ENCODE measurements around the gene UTP11.

The UTP11 gene

DNA sequence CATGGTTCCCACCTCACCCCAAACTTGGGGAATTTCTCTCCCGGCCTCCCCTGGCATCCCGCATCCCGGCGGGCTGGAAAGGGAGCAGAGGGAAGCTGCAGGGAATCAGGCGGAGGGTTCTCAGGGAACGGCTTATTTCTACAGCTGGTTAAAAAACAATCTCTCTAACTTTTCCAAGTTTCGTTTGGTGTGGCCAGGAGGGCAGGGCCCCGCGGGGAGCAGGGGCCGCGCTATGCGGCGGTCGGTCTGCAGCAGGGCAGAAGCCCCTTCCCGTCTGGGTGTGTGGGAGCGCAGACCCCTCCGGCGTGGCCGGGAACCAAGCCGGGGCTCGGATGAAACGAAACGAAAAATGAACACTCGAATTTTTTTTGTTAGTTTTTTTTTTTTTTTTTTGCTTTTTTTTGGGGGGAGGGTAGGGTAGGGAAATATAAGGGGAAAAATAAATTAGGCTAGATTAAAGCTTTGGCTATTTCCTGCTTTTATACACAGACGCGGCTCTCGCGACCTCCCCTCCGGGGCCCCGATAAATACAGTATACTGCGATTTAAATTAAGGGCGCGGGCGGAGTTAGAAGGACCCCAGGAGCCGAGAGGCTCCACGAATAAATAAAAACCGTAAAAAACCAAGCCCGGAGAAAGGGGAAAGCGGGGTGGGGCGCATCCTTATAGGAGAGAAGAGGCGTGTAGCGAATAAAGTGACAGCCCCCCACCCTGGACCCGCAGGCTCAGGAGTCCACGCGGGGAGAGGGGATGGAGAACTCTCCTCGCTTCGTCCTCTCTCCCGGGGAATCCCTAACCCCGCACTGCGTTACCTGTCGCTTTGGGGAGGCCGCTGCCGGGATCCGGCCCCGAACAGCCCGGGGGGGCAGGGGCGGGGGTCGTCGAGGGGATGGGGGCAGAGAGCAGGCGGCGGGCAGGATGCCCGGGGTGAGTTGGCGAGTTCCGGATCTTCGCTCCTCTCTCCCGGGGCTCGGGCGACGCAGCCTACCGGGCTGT, 32.0 kb downstream of the UTP11 start:
- 1% methylated on average over 70 of the region's 70 CpGs for WGBS
- H3K9ac ChIP-seq (ENCODE audit: low read depth, low read length) = peak overlapping the region; percentile 58; the same call in 1 of the 2 replicates
- H3K4me1 ChIP-seq (ENCODE audit: insufficient read depth, low read length) = peaks cover 23% of the 10 kb centered on the region
- no peak overlapping the region for H3K27ac ChIP-seq (ENCODE audit: low read depth, low read length)
- H3K4me3 ChIP-seq (ENCODE audit: low read length) = peak overlapping the region; percentile 66
- peaks cover 63% of the 10 kb centered on the region for H3K27me3 ChIP-seq (ENCODE audit: insufficient read depth, low read length)
- H3K36me3 ChIP-seq (ENCODE audit: insufficient read depth, low read length) = peaks cover 9% of the 10 kb centered on the region
- H3K9me3 ChIP-seq (ENCODE audit: insufficient read depth, low read depth, low read length) = no peaks in the 10 kb centered on the region

DNA sequence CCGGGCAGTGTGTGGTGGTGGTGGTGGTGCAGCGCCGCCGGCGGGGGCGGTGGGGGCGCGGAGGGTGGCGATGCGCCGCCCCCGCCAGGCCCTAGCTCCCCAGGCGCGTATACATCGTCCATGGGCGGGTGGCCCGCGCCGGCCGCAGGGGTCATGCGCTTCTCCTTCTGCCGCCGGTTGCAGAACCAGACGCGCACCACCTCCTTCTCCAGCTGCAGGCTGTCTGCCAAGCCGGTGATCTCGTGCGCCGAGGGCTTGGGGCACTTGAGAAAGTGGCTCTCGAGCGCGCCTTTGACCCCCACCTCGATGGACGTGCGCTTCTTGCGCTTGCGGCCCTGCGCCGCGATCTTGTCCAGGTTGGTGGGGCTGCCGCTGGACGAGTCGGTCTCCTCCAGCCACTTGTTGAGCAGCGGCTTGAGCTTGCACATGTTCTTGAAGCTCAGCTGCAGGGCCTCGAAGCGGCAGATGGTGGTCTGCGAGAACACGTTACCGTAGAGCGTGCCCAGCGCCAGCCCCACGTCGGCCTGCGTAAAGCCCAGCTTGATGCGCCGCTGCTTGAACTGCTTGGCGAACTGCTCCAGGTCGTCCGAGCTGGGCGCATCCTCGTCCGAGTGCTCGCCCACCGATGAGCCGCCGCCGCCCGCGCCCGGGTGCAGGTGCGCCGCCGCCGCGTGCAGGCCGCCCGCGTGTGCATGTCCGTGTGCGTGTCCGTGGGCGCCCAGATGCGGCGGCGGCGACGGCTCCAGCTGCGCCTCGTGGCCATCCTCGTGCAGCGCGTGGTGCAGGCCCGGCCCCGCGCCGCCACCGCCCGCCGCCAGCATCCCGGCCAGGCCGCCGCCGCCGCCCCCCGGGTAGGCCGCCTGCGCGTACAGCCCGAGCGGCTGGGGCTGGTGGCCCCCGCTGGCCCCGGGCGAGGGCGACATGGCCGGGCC, 33.1 kb downstream of the UTP11 start:
- Histone ChIP-seq H3K9me3 (ENCODE audit: insufficient read depth, low read depth, low read length) (no peaks in the 10 kb centered on the region), H3K9ac (ENCODE audit: low read depth, low read length) (peak overlapping the region; percentile 24; the same call in 1 of the 2 replicates), H3K4me1 (ENCODE audit: insufficient read depth, low read length) (peaks cover 23% of the 10 kb centered on the region), H3K36me3 (ENCODE audit: insufficient read depth, low read length) (peaks cover 9% of the 10 kb centered on the region), H3K27me3 (ENCODE audit: insufficient read depth, low read length) (peaks cover 63% of the 10 kb centered on the region), H3K4me3 (ENCODE audit: low read length) (peak overlapping the region; percentile 66), H3K27ac (ENCODE audit: low read depth, low read length) (no peak overlapping the region)
- WGBS = 1% methylated on average over 115 of the region's 115 CpGs

DNA sequence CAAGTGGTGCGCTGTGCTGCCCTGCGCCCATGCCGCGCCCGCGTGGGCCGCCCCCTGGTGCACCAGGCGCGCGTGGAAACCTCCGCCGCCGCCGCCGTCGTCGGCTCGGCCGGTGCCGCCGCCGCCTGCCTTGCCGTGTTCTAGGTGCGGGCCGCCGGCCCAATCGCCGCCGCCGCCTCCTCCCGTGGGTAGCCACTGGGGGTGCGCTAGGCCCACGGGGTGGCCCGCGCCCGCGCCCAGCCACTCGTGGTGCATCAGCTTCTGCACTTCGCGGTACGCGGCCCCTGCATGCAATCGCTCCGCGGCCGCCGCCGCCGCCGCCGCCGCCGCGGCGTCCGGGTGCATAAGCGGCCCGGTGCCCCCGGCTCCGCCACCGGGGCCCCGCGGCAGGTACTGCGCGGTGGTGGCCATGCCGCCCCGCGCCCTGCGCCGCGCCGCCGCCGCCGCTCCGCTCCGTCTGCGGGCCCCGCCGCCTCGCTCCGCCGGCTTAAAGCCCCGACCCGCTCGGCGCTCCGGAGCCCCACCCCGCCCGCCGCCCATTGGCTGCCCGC, 33.9 kb downstream of the UTP11 start, which contains the start of gene POU3F1:
Gene POU3F1, minus strand, starts transcription at position 461 of the 551 bp plus-strand sequence. Its CDS starts 50 bp downstream, at position 411.
- H3K4me3 ChIP-seq (ENCODE audit: low read length) = peak within 1 kb of the TSS; percentile 66
- no peaks in the 10 kb centered on the region for H3K9me3 ChIP-seq (ENCODE audit: insufficient read depth, low read depth, low read length)
- peak within 1 kb of the TSS; percentile 24; the same call in 1 of the 2 replicates for H3K9ac ChIP-seq (ENCODE audit: low read depth, low read length)
- H3K27me3 ChIP-seq (ENCODE audit: insufficient read depth, low read length) = peaks cover 63% of the 10 kb centered on the region
- WGBS = under 1% methylated on average over 92 of the region's 92 CpGs
- peaks cover 20% of the 10 kb centered on the region for H3K4me1 ChIP-seq (ENCODE audit: insufficient read depth, low read length)
- H3K36me3 ChIP-seq (ENCODE audit: insufficient read depth, low read length) = peaks cover 9% of the 10 kb centered on the region
- no peak within 1 kb of the TSS for H3K27ac ChIP-seq (ENCODE audit: low read depth, low read length)

DNA sequence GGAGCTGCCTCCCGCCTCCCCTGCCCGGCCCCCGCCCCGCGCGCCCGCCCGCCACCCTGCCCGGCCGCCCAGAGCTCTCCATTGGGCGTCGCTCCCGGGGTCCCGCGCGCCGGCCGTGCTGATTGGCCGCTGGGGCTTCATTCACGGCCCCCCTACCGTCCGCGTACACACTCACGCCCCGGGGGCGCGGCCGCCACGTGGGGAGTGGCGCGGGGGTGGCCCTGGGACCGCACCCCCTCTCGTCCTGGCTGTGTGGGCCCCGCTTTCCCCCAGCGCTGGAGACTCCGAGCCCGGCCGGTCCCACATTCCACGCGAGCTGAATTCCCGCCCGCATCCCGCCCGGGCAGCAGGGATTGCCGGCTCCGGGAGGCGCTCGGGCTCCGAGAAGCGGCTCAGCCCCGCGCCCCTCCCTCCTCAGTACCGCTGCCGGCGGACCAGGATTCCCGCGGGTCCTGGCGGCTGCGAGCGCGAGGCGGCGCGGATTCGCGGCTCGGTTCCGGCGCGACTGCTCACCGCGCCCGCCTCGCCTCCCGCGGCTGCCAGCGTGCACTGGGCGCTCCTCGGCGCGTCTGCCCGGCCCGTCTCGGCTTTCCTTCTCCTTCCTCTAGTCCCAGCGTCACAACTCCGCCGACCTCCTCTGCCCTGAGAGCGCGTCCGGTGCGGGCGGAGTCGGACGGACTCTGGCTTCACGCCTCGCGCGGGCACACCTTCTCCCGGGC, 34.5 kb downstream of the UTP11 start:
- H3K4me3 ChIP-seq (ENCODE audit: low read length) = peak overlapping the region; percentile 46
- WGBS = under 1% methylated on average over 99 of the region's 99 CpGs
- H3K9me3 ChIP-seq (ENCODE audit: insufficient read depth, low read depth, low read length) = no peaks in the 10 kb centered on the region
- peaks cover 63% of the 10 kb centered on the region for H3K27me3 ChIP-seq (ENCODE audit: insufficient read depth, low read length)
- H3K4me1 ChIP-seq (ENCODE audit: insufficient read depth, low read length) = peaks cover 15% of the 10 kb centered on the region
- no peak overlapping the region for H3K27ac ChIP-seq (ENCODE audit: low read depth, low read length)
- H3K36me3 ChIP-seq (ENCODE audit: insufficient read depth, low read length) = peaks cover 9% of the 10 kb centered on the region
- H3K9ac ChIP-seq (ENCODE audit: low read depth, low read length) = no peak overlapping the region

DNA sequence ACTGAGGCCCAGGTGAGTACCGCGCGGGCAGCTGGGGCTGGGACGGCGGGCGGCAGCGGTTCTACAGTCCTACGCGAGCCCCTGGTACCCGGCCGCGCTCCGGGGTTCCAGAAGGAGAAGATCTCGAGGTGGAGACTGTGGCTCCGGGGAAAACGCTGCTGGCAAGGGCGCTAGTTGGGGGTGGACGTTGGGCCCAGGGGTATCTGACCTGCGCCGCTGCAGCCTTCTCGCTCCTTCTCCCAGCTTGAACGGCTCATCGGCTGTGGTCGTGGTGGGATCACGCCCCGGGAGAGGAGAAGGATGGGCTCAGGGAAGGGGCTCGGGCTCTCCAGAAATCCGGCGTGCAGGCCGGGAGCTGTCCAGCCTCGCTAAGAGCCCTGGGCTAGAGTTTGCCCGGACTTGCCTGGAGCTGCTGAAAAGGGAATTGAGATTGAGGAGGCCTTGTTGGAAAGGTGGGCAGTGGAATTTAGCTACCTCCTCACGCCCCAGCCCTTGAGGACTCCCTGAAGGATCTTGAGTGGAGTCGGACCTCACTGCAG, 35.1 kb downstream of the UTP11 start:
- Histone ChIP-seq H3K4me1 (ENCODE audit: insufficient read depth, low read length) (peaks cover 8% of the 10 kb centered on the region), H3K9me3 (ENCODE audit: insufficient read depth, low read depth, low read length) (no peaks in the 10 kb centered on the region), H3K36me3 (ENCODE audit: insufficient read depth, low read length) (peaks cover 9% of the 10 kb centered on the region), H3K9ac (ENCODE audit: low read depth, low read length) (no peak overlapping the region), H3K4me3 (ENCODE audit: low read length) (peak overlapping the region; percentile 46), H3K27ac (ENCODE audit: low read depth, low read length) (no peak overlapping the region), H3K27me3 (ENCODE audit: insufficient read depth, low read length) (peaks cover 63% of the 10 kb centered on the region)
- WGBS = 4% methylated on average over 34 of the region's 34 CpGs

DNA sequence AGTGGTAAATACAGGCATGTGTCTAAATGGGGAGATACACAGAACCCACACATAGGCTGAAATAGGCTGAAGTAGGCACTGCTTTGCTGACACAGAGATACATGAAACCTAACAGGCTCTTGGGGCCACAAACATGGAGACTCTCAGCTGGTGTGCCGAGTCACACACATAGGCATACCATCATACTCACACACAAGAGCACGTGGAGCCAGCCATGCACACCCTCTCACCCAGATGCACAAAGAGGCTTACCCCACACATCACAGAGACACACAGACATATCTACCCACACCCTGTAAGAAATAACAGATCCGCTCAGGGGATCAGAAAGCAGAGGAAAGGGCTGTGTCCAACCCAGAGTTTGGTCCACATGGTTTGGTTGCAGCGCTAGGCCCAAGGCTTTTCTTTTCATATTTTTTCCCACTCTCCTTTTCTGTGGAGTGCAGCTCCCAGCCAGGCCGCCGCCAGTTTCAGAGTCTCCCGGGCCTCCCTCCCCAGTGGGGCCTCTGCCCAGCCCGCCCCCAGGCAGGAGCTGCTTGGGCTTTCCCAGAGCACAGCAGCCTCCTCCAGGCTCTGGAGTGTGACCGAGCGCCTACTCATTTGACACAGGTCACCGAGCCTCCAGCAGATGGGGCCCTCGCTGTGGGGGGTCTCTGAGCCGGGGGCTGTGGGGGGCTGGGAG, 38.0 kb downstream of the UTP11 start:
- H3K27me3 ChIP-seq (ENCODE audit: insufficient read depth, low read length) = peaks cover 35% of the 10 kb centered on the region
- H3K27ac ChIP-seq (ENCODE audit: low read depth, low read length) = no peak overlapping the region
- H3K9ac ChIP-seq (ENCODE audit: low read depth, low read length) = no peak overlapping the region
- WGBS = 55% methylated on average over 13 of the region's 13 CpGs
- no peaks in the 10 kb centered on the region for H3K9me3 ChIP-seq (ENCODE audit: insufficient read depth, low read depth, low read length)
- peaks cover 9% of the 10 kb centered on the region; the same call in 1 of the 2 replicates for H3K4me1 ChIP-seq (ENCODE audit: insufficient read depth, low read length)
- H3K4me3 ChIP-seq (ENCODE audit: low read length) = no peak overlapping the region
- no peaks in the 10 kb centered on the region for H3K36me3 ChIP-seq (ENCODE audit: insufficient read depth, low read length)

DNA sequence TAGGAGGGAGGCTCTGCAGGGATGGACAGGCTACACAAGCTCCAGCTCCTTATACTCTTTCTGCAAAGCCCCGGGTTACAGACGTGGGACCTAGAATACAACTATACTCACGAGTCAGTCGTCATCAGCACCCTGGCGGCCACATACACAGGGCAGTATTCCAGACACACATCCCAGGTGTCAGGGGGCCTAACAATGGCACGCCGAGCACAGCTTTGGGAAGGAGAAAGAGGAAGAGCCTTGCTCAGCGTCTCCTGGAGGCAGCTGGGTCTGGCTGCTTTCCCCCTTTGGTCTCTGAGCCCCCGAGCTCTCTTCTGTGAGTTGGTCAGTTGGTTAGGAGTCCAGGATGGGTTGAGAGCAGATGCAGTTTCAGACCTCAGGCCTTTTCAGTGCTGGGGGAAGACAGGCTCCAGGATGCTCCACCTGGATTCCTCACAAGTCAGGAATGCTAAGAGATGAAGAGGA, 38.6 kb downstream of the UTP11 start:
- Histone ChIP-seq H3K27ac (ENCODE audit: low read depth, low read length) (no peak overlapping the region), H3K9ac (ENCODE audit: low read depth, low read length) (no peak overlapping the region), H3K4me1 (ENCODE audit: insufficient read depth, low read length) (peaks cover 9% of the 10 kb centered on the region; the same call in 1 of the 2 replicates), H3K4me3 (ENCODE audit: low read length) (no peak overlapping the region), H3K36me3 (ENCODE audit: insufficient read depth, low read length) (no peaks in the 10 kb centered on the region), H3K27me3 (ENCODE audit: insufficient read depth, low read length) (peaks cover 30% of the 10 kb centered on the region), H3K9me3 (ENCODE audit: insufficient read depth, low read depth, low read length) (no peaks in the 10 kb centered on the region)
- 83% methylated on average over 9 of the region's 9 CpGs for WGBS

DNA sequence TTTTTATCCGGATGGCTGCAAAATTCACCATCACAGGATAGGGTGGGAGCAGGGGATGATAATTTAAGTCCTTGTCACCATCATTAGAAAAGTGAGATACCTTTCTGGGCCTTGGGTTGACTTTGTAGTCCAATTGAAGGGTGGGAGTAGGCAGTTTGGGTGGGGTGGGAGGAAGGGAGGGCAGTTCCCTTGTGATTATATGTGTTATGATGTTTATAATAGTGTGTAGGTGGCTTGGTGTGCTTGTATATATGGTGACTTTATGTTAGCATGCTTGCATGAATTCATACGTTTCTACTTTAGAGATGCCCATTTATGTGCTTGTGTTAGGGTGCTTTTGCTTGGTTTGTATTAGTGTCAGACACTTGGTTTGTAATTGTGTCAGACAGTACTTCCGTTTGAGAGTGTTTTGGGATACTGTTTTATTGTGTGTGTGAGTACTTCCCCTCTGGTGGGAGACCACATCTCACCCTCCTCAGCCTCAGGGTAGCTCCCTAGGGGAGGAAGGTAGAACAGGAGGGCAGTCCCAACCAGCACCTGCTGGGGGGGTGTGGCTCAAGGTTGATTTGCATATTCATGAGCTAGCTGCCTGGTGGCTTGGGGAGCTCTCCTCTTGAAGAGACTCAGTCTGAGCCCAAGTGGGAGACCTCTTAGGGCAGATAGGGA, 40.3 kb downstream of the UTP11 start:
- Histone ChIP-seq H3K9ac (ENCODE audit: low read depth, low read length) (no peak overlapping the region), H3K9me3 (ENCODE audit: insufficient read depth, low read depth, low read length) (no peaks in the 10 kb centered on the region), H3K4me3 (ENCODE audit: low read length) (no peak overlapping the region), H3K4me1 (ENCODE audit: insufficient read depth, low read length) (peaks cover 9% of the 10 kb centered on the region; the same call in 1 of the 2 replicates), H3K36me3 (ENCODE audit: insufficient read depth, low read length) (no peaks in the 10 kb centered on the region), H3K27ac (ENCODE audit: low read depth, low read length) (no peak overlapping the region), H3K27me3 (ENCODE audit: insufficient read depth, low read length) (peaks cover 16% of the 10 kb centered on the region)
- whole genome bisulfite sequencing = 77% methylated on average over 3 of the region's 3 CpGs

DNA sequence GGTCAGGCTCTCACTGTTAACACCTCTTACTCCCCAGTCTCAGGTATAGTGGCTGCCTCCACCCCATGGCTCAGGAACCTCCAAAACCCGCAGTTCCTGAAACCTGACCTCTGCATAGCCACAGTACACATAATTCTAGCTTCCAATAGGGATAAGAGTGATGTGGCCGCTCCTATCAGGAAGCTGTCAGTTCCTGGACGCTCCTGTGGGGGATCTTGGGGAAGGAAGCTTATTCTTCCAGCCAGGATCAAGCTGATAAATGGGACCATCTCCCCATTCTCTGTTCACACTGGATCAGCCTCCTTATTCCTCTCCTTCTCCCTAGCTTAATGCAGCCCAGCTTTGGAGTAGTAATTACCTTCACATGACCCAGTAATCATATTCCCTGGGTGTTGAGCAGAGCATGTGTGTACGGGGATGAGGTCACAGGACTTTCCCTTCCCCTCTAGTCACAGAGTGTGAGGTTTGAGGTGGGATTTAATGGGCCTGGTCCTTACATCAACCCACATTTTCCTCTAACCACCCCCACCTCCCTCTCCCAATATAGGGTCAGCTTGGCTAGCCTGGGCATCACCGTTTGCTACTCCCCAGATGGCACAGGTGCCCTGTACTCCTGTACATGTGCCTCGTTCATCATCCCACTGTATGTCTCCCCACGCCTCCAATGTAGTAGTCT, 41.0 kb downstream of the UTP11 start:
- peaks cover 9% of the 10 kb centered on the region; the same call in 1 of the 2 replicates for H3K4me1 ChIP-seq (ENCODE audit: insufficient read depth, low read length)
- no peak overlapping the region for H3K4me3 ChIP-seq (ENCODE audit: low read length)
- no peak overlapping the region for H3K9ac ChIP-seq (ENCODE audit: low read depth, low read length)
- H3K36me3 ChIP-seq (ENCODE audit: insufficient read depth, low read length) = no peaks in the 10 kb centered on the region
- no peak overlapping the region for H3K27ac ChIP-seq (ENCODE audit: low read depth, low read length)
- 69% methylated on average over 6 of the region's 7 CpGs for WGBS
- H3K9me3 ChIP-seq (ENCODE audit: insufficient read depth, low read depth, low read length) = no peaks in the 10 kb centered on the region
- H3K27me3 ChIP-seq (ENCODE audit: insufficient read depth, low read length) = peaks cover 9% of the 10 kb centered on the region

Data from HUES64 (cell line).